ENCODE results near the gene FNDC3A.

Gene FNDC3A

DNA sequence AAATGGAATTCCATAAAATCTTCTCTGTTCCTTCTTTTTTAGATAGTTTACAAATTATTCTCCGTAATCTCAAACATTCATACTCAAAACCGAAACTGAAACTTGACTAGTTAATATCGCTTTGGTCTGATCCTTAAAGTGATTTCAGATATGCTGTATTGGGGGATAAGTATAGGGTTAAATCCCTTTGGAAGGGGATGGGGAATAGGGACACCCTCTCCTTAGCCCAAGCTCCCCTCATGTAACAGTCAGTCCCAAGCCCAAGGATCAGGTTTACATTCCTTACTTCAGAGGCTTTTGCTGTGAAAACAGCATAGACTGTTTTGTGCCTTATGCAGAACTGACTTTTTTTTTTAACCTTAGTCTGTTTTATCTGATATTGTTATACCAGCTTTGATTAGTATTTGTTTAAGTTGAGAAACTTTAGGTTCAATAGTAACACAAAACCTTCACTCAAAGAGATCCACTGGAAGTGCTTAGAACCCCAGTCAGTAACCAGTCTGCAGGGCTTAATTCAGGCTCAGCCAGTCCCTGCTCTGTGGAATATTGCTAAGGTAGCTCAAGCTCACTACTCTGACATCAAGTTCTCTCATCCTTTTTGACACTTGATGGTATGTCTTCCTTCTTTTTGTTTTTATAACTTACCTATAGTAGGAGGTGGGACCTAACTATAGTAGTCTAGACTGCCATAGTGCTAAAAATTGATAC lies 282.5 kb downstream of the FNDC3A start:
- no peak for DNase-seq (ENCODE audit: low read depth)
